ENCODE measurements around the gene MEX3D.

DNA sequence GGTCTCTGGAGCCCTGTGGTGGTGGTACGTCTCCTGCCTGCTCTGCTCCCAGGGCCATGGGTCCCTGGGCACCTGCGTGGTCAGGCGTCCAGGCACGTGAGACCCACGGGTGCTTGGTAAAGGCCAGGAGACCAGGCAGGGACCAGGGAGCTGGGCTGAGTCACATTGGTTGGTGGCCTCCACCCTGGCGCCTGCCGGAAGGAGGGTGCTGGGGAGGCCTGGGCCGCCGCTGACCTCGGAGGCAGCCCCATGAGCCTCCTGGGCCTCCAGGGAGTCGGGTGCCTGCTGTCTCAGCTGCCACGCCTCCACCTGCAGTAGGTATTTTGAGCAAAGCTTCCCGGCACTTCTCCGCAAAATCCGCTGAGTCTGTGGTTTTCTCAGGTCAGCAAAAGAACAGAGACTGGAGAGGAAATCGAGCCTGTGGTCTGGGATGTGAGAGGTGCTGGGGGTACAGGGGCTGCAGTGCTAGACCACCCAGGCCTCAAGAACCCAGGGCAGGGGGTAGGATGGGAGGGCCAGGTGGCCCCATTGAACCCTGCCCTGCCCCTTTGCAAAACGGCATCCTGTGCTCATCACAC, 47.8 kb downstream of the MEX3D start:
- TF ChIP-seq, protein P1, sequence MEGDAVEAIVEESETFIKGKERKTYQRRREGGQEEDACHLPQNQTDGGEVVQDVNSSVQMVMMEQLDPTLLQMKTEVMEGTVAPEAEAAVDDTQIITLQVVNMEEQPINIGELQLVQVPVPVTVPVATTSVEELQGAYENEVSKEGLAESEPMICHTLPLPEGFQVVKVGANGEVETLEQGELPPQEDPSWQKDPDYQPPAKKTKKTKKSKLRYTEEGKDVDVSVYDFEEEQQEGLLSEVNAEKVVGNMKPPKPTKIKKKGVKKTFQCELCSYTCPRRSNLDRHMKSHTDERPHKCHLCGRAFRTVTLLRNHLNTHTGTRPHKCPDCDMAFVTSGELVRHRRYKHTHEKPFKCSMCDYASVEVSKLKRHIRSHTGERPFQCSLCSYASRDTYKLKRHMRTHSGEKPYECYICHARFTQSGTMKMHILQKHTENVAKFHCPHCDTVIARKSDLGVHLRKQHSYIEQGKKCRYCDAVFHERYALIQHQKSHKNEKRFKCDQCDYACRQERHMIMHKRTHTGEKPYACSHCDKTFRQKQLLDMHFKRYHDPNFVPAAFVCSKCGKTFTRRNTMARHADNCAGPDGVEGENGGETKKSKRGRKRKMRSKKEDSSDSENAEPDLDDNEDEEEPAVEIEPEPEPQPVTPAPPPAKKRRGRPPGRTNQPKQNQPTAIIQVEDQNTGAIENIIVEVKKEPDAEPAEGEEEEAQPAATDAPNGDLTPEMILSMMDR (conservative IDR thresholded peaks at IDR 0.05), result no peak
- no peak for TF ChIP-seq EZH2 (IDR thresholded peaks at IDR 0.05; ENCODE audit: low read depth)

All from PC-9 (cell line).